Heart left ventricle (tissue), 16 donors: ENCODE data around the gene SLC43A2. TPM values are rescaled to one million over a fixed set of nuclear protein-coding genes. Genes with fewer than 3 reads are reported as not detected.
A peak's percentile ranks its signal among the peaks of the same experiment; 100 is the strongest.

Experiments
- ATAC-seq, 4 donors: fragments of 200-7000 bp; cut with Tn5 transposase; one replicate each; pipeline ENCODE4 v1.9.1; 2020 to 2022; ENCODE audit warnings: moderate library complexity in 4 of 4, mild to moderate bottlenecking in 3 of 4, moderate number of reproducible peaks in 1 of 4
- DNase-seq, 5 donors: peaks; one replicate each; pipeline ENCODE4 v3.0.0-alpha.2; 2020
- H3K27ac ChIP-seq, 12 donors: fragments of 200-600 bp; sonication (generic) in 4 of 12; one replicate each; pipeline versions ENCODE4 v1.5.0 to v1.8.0; 2016 to 2022; ENCODE audit warnings: mild to moderate bottlenecking in 2 of 12
- H3K27me3 ChIP-seq, 9 donors: fragments of 200-600 bp; sonication (generic) in 2 of 9; one replicate each; pipeline versions ENCODE4 v1.5.1 to v1.8.0; 2016 to 2022; ENCODE audit warnings: mild to moderate bottlenecking in 3 of 9
- H3K36me3 ChIP-seq, 9 donors: fragments of 200-600 bp; sonication (generic) in 2 of 9; one replicate each; pipeline versions ENCODE4 v1.5.0 to v1.8.0; 2018 to 2022; ENCODE audit warnings: mild to moderate bottlenecking in 2 of 9
- H3K4me1 ChIP-seq, 12 donors: fragments of 200-600 bp; sonication (generic) in 4 of 12; one replicate each; pipeline versions ENCODE4 v1.5.0 to v1.8.0; 2016 to 2022; ENCODE audit warnings: mild to moderate bottlenecking in 3 of 12
- H3K4me3 ChIP-seq, 12 donors: fragments of 200-600 bp; sonication (generic) in 4 of 12; one replicate each; pipeline versions ENCODE4 v1.5.0 to v1.8.0; 2017 to 2022; ENCODE audit warnings: mild to moderate bottlenecking in 9 of 12, moderate library complexity in 4 of 12
- H3K9me3 ChIP-seq, 12 donors: fragments of 200-600 bp; sonication (generic) in 4 of 12; one replicate each; pipeline versions ENCODE4 v1.5.0 to v1.8.0; 2016 to 2022; ENCODE audit warnings: mild to moderate bottlenecking in 1 of 12
- CTCF ChIP-seq, 12 donors: fragments of 200-600 bp; sonication (generic) in 4 of 12; IDR thresholded peaks; one replicate each; pipeline versions ENCODE4 v1.5.0 to v1.8.0; 2018 to 2022; ENCODE audit warnings: antibody characterized with exemption in 12 of 12, mild to moderate bottlenecking in 5 of 12
- POLR2A ChIP-seq, 2 donors: fragments of 450-650 bp; IDR thresholded peaks; one replicate each; pipeline ENCODE4 v1.6.1; 2017; ENCODE audit warnings: antibody characterized with exemption in 2 of 2, mild to moderate bottlenecking in 2 of 2, moderate library complexity in 2 of 2
- WGBS, 4 donors: extraction: QIAGEN DNeasy Blood & Tissue Kit in 2 of 4; methylation state at CpG; one replicate each; pipeline versions ENCODE4 v1.1.5 to v1.1.7; 2013 to 2018; 5-methylcytosine and 5-hydroxymethylcytosine counted together
- intact Hi-C, 10 donors: fragments of 100-400 bp; cut with DNase I; formaldehyde crosslinking; loops; one replicate each; pipeline versions ENCODE4 v1.11.1 to v1.14.2; 2022
- polyA plus RNA-seq, 2 donors: library from polyadenylated mRNA; stranded (reverse); fragments of 200-250 nt; gene quantifications; one replicate each; pipeline ENCODE4 v1.2.3, GENCODE V29; 2013
- total RNA-seq, 9 donors: library from RNA; depleted of rRNA in 2 of 9; stranded (reverse); fragments of >200 nt in 2 of 9; fragmentation: NEBNext Ultra II Directional in 3 of 9; extraction: Animal tissue kit (Norgen Biotek cat#: 25700) in 3 of 9; gene quantifications; one replicate each; pipeline versions ENCODE4 v1.1.0 to v1.2.4, GENCODE V29; 2016 to 2023
- donor health status: ischemic (EF 13 %, LVEDD 7.1; RV severe dilation, severe dysfunction).
- donor health status: healthy with polysubstance abuse.
- donor health status: DM: no; HTN: yes; CAD: no.
- donor health status: DM: no; HTN: no; CAD: no.
- donor health status: ischemic (EF 25% LVEDD 6.9; RV normal size, moderate dysfunction).
- donor health status: ischemic (EF 25% LVEDD 5.7; RV mildly dilated, moderate dysfunction).
- donor health status: healthy.
- donor health status: DM: yes; HTN: yes; CAD: no.
- donor health status: ischemic (EF 35%, LVEDD 5.7; RV mildly dilated, moderate dysfunction).
- donor health status: nonischemic (EF 11% LVEDD 7.7; RV severe dilation, severe dysfunction).
- donor health status: DM: yes; HTN: yes; CAD: no.
- donor health status: PGD.
- donor health status: ischemic (EF 29% LVEDD 5.4; RV normal size, mild dysfunction).
- donor health status: nonischemic (EF 23%, LVEDD 6.1; RV moderate dilation, normal function).

SLC43A2 gene
- total and polyA plus RNA-seq, 11 donors, result 1.4 to 29.1 (median 6.8) TPM

- 63 to 74% (median 68%) methylated on average over 16 to 22 of the region's 22 CpGs for WGBS, 4 donors
- TF ChIP-seq CTCF (IDR thresholded peaks at IDR 0.05) (no peak), POLR2A (IDR thresholded peaks at IDR 0.05) (no peak)
- Histone ChIP-seq H3K27me3 (no peaks in the 10 kb centered on the region), H3K4me1 (peaks cover 3 to 53% (median 28%) of the 10 kb centered on the region in 12 donors), H3K4me3 (peak overlapping the region in 2 of 12 donors; percentile 10 to 12), H3K36me3 (peaks cover 0 to 22% (median 8%) of the 10 kb centered on the region in 9 donors), H3K27ac (no peak overlapping the region), H3K9me3 (no peaks in the 10 kb centered on the region)
- intact Hi-C loops, result loop anchor here in 1 of 10 donors (10.0 kb wide), 1 partner anchor 475 kb away; the partner anchor contains the start of gene DPH1
- peak in 1 of 5 donors; percentile 51 for DNase-seq
- ATAC-seq, result no peak
These were observed 68.4 kb downstream of the SLC43A2 start for GRCh38 chr17:1560101-1560857.

GRCh38 chr17:1559047-1560043 lies 69.3 kb downstream of the SLC43A2 start:
- DNase-seq (peak in 1 of 5 donors; percentile 49), ATAC-seq (no peak)
- Histone ChIP-seq H3K4me3 (no peak overlapping the region), H3K4me1 (peaks cover 3 to 61% (median 32%) of the 10 kb centered on the region in 12 donors), H3K27ac (no peak overlapping the region), H3K27me3 (no peaks in the 10 kb centered on the region), H3K36me3 (peaks cover 0 to 23% (median 8%) of the 10 kb centered on the region in 9 donors), H3K9me3 (no peaks in the 10 kb centered on the region)
- TF ChIP-seq CTCF (IDR thresholded peaks at IDR 0.05) (no peak), POLR2A (IDR thresholded peaks at IDR 0.05) (no peak)
- 84 to 87% (median 86%) methylated on average over 10 of the region's 10 CpGs for WGBS, 4 donors
- intact Hi-C loops, result loop anchor here in 1 of 10 donors (10.0 kb wide), 1 partner anchor 475 kb away; the partner anchor contains the start of gene DPH1

GRCh38 chr17:1558401-1558800 lies 70.2 kb downstream of the SLC43A2 start:
- intact Hi-C loops, result no loop called here
- Histone ChIP-seq H3K27me3 (no peaks in the 10 kb centered on the region), H3K4me3 (no peak overlapping the region), H3K27ac (no peak overlapping the region), H3K36me3 (peaks cover 0 to 29% (median 9%) of the 10 kb centered on the region in 9 donors), H3K4me1 (peaks cover 3 to 70% (median 39%) of the 10 kb centered on the region in 12 donors), H3K9me3 (no peaks in the 10 kb centered on the region)
- ATAC-seq (no peak), DNase-seq (no peak)
- 67 to 86% (median 78%) methylated on average over 2 to 3 of the region's 3 CpGs for WGBS, 4 donors
- no peak for TF ChIP-seq POLR2A (IDR thresholded peaks at IDR 0.05)
- TF ChIP-seq CTCF (IDR thresholded peaks at IDR 0.05), result no peak
